CD14-positive monocyte (primary cell): Measurements from ENCODE around the gene NTM. TPM values are rescaled to one million over a fixed set of nuclear protein-coding genes. Genes with fewer than 3 reads are reported as not detected.

ENCODE experiments used
- DNase-seq, 3 donors: peaks; one replicate each; pipeline ENCODE4 v3.0.0-alpha.2; 2011 to 2022
- H2AFZ ChIP-seq: 2 replicates; pipeline ENCODE4 v1.6.0; 2012; ENCODE audit warnings: mild to moderate bottlenecking, low read depth, low read length, inconsistent platforms; ENCODE audit not compliant: insufficient read depth, poor library complexity, severe bottlenecking
- H3K27ac ChIP-seq, 2 donors: 1 replicate in 1 of 2; 2 replicates in 1 of 2; pipeline ENCODE4 v1.5.1; 2012 to 2013; ENCODE audit warnings: low read length in 2 of 2, control low read depth in 1 of 2, inconsistent platforms in 1 of 2, low read depth in 1 of 2, mild to moderate bottlenecking in 1 of 2
- H3K27me3 ChIP-seq, 2 donors: one replicate each; pipeline versions ENCODE4 v1.6.0 to v1.6.1; 2011 to 2013; ENCODE audit warnings: low read length in 2 of 2; ENCODE audit not compliant: control insufficient read depth in 2 of 2, insufficient read depth in 2 of 2
- H3K36me3 ChIP-seq, 2 donors: replicated peaks in 1 of 2; 1 replicate in 1 of 2; 2 replicates in 1 of 2; pipeline versions ENCODE4 v1.5.1 to v1.6.1; 2012 to 2013; ENCODE audit warnings: low read length in 2 of 2, control low read depth in 1 of 2, inconsistent platforms in 1 of 2, mild to moderate bottlenecking in 1 of 2; ENCODE audit not compliant: insufficient read depth in 2 of 2, control insufficient read depth in 1 of 2
- H3K4me1 ChIP-seq, 2 donors: 1 replicate in 1 of 2; 2 replicates in 1 of 2; pipeline versions ENCODE4 v1.5.1 to v1.6.1; 2012 to 2013; ENCODE audit warnings: low read length in 2 of 2, control low read depth in 1 of 2, inconsistent platforms in 1 of 2, mild to moderate bottlenecking in 1 of 2, moderate library complexity in 1 of 2; ENCODE audit not compliant: insufficient read depth in 2 of 2, control insufficient read depth in 1 of 2
- H3K4me2 ChIP-seq: replicated peaks from 2 replicates; pipeline ENCODE3; 2012; ENCODE audit warnings: low read length, moderate library complexity, mild to moderate bottlenecking; ENCODE audit not compliant: poor library complexity, severe bottlenecking; ENCODE audit errors: extremely low read depth
- H3K4me3 ChIP-seq, 3 experiments: fragments of 200-600 bp in 1 of 3; sonication (generic) in 1 of 3; replicated peaks in 1 of 3; 1 replicate in 2 of 3; 2 replicates in 1 of 3; pipeline ENCODE4 v1.5.1; 2011 to 2013; ENCODE audit warnings: low read length in 3 of 3, mild to moderate bottlenecking in 3 of 3, control low read depth in 2 of 3, low read depth in 2 of 3, inconsistent platforms in 1 of 3, moderate library complexity in 1 of 3
- H3K79me2 ChIP-seq: 2 replicates; pipeline ENCODE4 v1.6.0; 2012; ENCODE audit warnings: mild to moderate bottlenecking, control low read depth, inconsistent platforms, low read length, moderate library complexity; ENCODE audit not compliant: insufficient read depth
- H3K9ac ChIP-seq: 2 replicates; pipeline ENCODE4 v1.6.0; 2017; ENCODE audit warnings: low read length, mild to moderate bottlenecking; ENCODE audit not compliant: insufficient read depth, poor library complexity, severe bottlenecking
- H3K9me3 ChIP-seq, 2 donors: replicated peaks in 1 of 2; 1 replicate in 1 of 2; 2 replicates in 1 of 2; pipeline versions ENCODE4 v1.5.1 to v1.6.1; 2012 to 2013; ENCODE audit warnings: low read length in 2 of 2, control low read depth in 1 of 2; ENCODE audit not compliant: control insufficient read depth in 1 of 2, insufficient read depth in 1 of 2
- H4K20me1 ChIP-seq: 2 replicates; pipeline ENCODE4 v1.6.0; 2012; ENCODE audit warnings: mild to moderate bottlenecking, low read length, control low read depth, moderate library complexity; ENCODE audit not compliant: insufficient read depth
- H3K27ac Mint-ChIP-seq, 7 donors: one replicate each; pipeline ENCODE4 v1.8.0; 2020; ENCODE audit warnings: mild to moderate bottlenecking in 7 of 7, mixed read lengths in 7 of 7, moderate library complexity in 6 of 7, inconsistent platforms in 2 of 7
- H3K27me3 Mint-ChIP-seq, 3 donors: one replicate each; pipeline ENCODE4 v1.8.0; 2021 to 2022; ENCODE audit warnings: low read depth in 3 of 3, mild to moderate bottlenecking in 3 of 3, mixed read lengths in 3 of 3, moderate library complexity in 3 of 3, inconsistent platforms in 1 of 3
- H3K36me3 Mint-ChIP-seq, 2 donors: one replicate each; pipeline ENCODE4 v1.8.0; 2020; ENCODE audit warnings: mixed read lengths in 2 of 2, inconsistent platforms in 1 of 2, mild to moderate bottlenecking in 1 of 2
- H3K4me1 Mint-ChIP-seq: one replicate; pipeline ENCODE4 v1.8.0; 2020; ENCODE audit warnings: mild to moderate bottlenecking, mixed read lengths
- H3K4me3 Mint-ChIP-seq, 2 donors: one replicate each; pipeline ENCODE4 v1.8.0; 2020; ENCODE audit warnings: mild to moderate bottlenecking in 2 of 2, mixed read lengths in 2 of 2, moderate library complexity in 1 of 2
- H3K9me3 Mint-ChIP-seq, 7 donors: one replicate each; pipeline ENCODE4 v1.8.0; 2020 to 2022; ENCODE audit warnings: mixed read lengths in 7 of 7, mild to moderate bottlenecking in 6 of 7, moderate library complexity in 6 of 7, inconsistent platforms in 2 of 7
- CTCF ChIP-seq: fragments of 200-600 bp; IDR thresholded peaks from one replicate; pipeline ENCODE4 v1.8.0; 2022; ENCODE audit warnings: antibody characterized with exemption, mild to moderate bottlenecking
- WGBS: methylation state at CpG from one replicate; pipeline ENCODE4 v1.1.5; 2013; ENCODE audit warnings: missing lambda C conversion rate; ENCODE audit not compliant: insufficient coverage; 5-methylcytosine and 5-hydroxymethylcytosine counted together
- intact Hi-C, 2 donors: fragments of 100-400 bp; cut with micrococcal nuclease; formaldehyde crosslinking; loops; one replicate each; pipeline versions ENCODE4 v1.15.0 to v1.15.1; 2023
- polyA plus RNA-seq, 3 donors: library from polyadenylated mRNA; depleted of rRNA in 1 of 3; unstranded in 2 of 3; stranded (reverse) in 1 of 3; fragments of 300-500 nt in 2 of 3; fragments of >200 nt in 1 of 3; fragmentation: Illumina TruSeq in 2 of 3; gene quantifications; 1 replicate in 2 of 3; 2 replicates in 1 of 3; pipeline ENCODE4 v1.2.3, GENCODE V29; 2012 to 2021

NTM gene
- polyA plus RNA-seq, 3 donors = not detected

- Histone ChIP-seq H3K9me3 (peaks cover 0 to 5% of the 10 kb centered on the region in 2 donors), H3K4me3 (no peak overlapping the region), H3K27me3 (no peaks in the 10 kb centered on the region), H3K9ac (no peak overlapping the region), H2AFZ (no peak overlapping the region), H4K20me1 (no peaks in the 10 kb centered on the region), H3K27ac (no peak overlapping the region), H3K4me1 (no peaks in the 10 kb centered on the region), H3K36me3 (no peaks in the 10 kb centered on the region), H3K79me2 (no peaks in the 10 kb centered on the region), H3K4me2 (no peak overlapping the region)
- H3K9me3 Mint-ChIP-seq = peaks cover 2 to 4% (median 2%) of the 10 kb centered on the region in 7 donors
- no peak for DNase-seq
- H3K27ac Mint-ChIP-seq = no peak overlapping the region
- no peak for TF ChIP-seq CTCF
- H3K27me3 Mint-ChIP-seq = peaks cover 1 to 19% (median 1%) of the 10 kb centered on the region in 3 donors
- WGBS = 100% methylated on average over 1 of the region's 3 CpGs
- intact Hi-C loops = no loop called here
- no peaks in the 10 kb centered on the region for H3K36me3 Mint-ChIP-seq
- H3K4me1 Mint-ChIP-seq = no peaks in the 10 kb centered on the region
- H3K4me3 Mint-ChIP-seq = no peak overlapping the region
These were observed 608.9 kb downstream of the NTM start for GRCh38 chr11:131979364-131979763.

GRCh38 chr11:131980199-131980598 is 609.8 kb downstream of the NTM start:
- H3K4me3 ChIP-seq = no peak overlapping the region
- no peaks in the 10 kb centered on the region for H3K4me1 ChIP-seq
- H3K9ac ChIP-seq = no peak overlapping the region
- DNase-seq = no peak
- H3K27me3 ChIP-seq = no peaks in the 10 kb centered on the region
- no peaks in the 10 kb centered on the region for H3K36me3 ChIP-seq
- intact Hi-C loops = no loop called here
- H3K4me2 ChIP-seq = no peak overlapping the region
- no peak overlapping the region for H2AFZ ChIP-seq
- no peak overlapping the region for H3K27ac ChIP-seq
- no peak overlapping the region for H3K4me3 Mint-ChIP-seq
- no peaks in the 10 kb centered on the region for H3K4me1 Mint-ChIP-seq
- H3K36me3 Mint-ChIP-seq = no peaks in the 10 kb centered on the region
- no peak overlapping the region for H3K27ac Mint-ChIP-seq
- H3K9me3 ChIP-seq = peaks cover 0 to 5% of the 10 kb centered on the region in 2 donors
- no peaks in the 10 kb centered on the region for H3K79me2 ChIP-seq
- TF ChIP-seq CTCF = no peak
- WGBS = no CpG with 5 or more reads among the region's 3 CpGs
- H4K20me1 ChIP-seq = no peaks in the 10 kb centered on the region
- peaks cover under 1 to 4% (median 2%) of the 10 kb centered on the region in 7 donors for H3K9me3 Mint-ChIP-seq
- peaks cover 1 to 16% (median 1%) of the 10 kb centered on the region in 3 donors for H3K27me3 Mint-ChIP-seq
